Esophagus (tissue), 2 donors: ENCODE results near the gene APEX1. TPM values are rescaled to one million over a fixed set of nuclear protein-coding genes. Genes with fewer than 3 reads are reported as not detected.
A peak's percentile ranks its signal among the peaks of the same experiment; 100 is the strongest.

Experiments used
- H3K27ac ChIP-seq, 2 donors: one replicate each; pipeline ENCODE4 v1.5.1; 2013; ENCODE audit warnings: low read depth in 2 of 2, mild to moderate bottlenecking in 2 of 2, inconsistent platforms in 1 of 2, low read length in 1 of 2, moderate library complexity in 1 of 2
- H3K27me3 ChIP-seq, 2 donors: one replicate each; pipeline ENCODE4 v1.6.1; 2013; ENCODE audit warnings: low read length in 2 of 2, control low read depth in 1 of 2, mild to moderate bottlenecking in 1 of 2; ENCODE audit not compliant: insufficient read depth in 2 of 2, control insufficient read depth in 1 of 2
- H3K36me3 ChIP-seq, 2 donors: one replicate each; pipeline ENCODE4 v1.6.1; 2013; ENCODE audit warnings: low read length in 1 of 2; ENCODE audit not compliant: control insufficient read depth in 2 of 2, insufficient read depth in 2 of 2
- H3K4me1 ChIP-seq, 2 donors: one replicate each; pipeline ENCODE4 v1.6.1; 2013; ENCODE audit warnings: low read length in 1 of 2; ENCODE audit not compliant: control insufficient read depth in 2 of 2, insufficient read depth in 2 of 2
- H3K4me3 ChIP-seq, 2 donors: one replicate each; pipeline ENCODE4 v1.5.1; 2013; ENCODE audit warnings: low read length in 2 of 2, mild to moderate bottlenecking in 2 of 2, low read depth in 1 of 2, moderate library complexity in 1 of 2
- H3K9me3 ChIP-seq, 2 donors: one replicate each; pipeline ENCODE4 v1.6.1; 2013; ENCODE audit warnings: mild to moderate bottlenecking in 2 of 2, low read depth in 1 of 2, low read length in 1 of 2, moderate library complexity in 1 of 2; ENCODE audit not compliant: control insufficient read depth in 2 of 2, insufficient read depth in 1 of 2
- WGBS, 2 donors: extraction: QIAGEN DNeasy Blood & Tissue Kit; methylation state at CpG; one replicate each; pipeline ENCODE4 v1.1.7; 2013; 5-methylcytosine and 5-hydroxymethylcytosine counted together
- polyA plus RNA-seq, 2 donors: library from polyadenylated mRNA; stranded (reverse); fragments of 200-250 nt; gene quantifications; one replicate each; pipeline ENCODE4 v1.2.3, GENCODE V29; 2013
- donor health status: healthy with polysubstance abuse.
- donor health status: Bipolar disorder and iron deficiency.

Gene APEX1
- polyA plus RNA-seq, 2 donors: 70.6 to 115 TPM

- Histone ChIP-seq H3K27me3 (no peaks in the 10 kb centered on the region), H3K4me3 (no peak overlapping the region), H3K36me3 (no peaks in the 10 kb centered on the region), H3K9me3 (no peaks in the 10 kb centered on the region), H3K4me1 (peaks cover 0 to 6% of the 10 kb centered on the region in 2 donors), H3K27ac (no peak overlapping the region)
Measured at GRCh38 chr14:20487396-20487725, 32.3 kb downstream of the APEX1 start.

DNA sequence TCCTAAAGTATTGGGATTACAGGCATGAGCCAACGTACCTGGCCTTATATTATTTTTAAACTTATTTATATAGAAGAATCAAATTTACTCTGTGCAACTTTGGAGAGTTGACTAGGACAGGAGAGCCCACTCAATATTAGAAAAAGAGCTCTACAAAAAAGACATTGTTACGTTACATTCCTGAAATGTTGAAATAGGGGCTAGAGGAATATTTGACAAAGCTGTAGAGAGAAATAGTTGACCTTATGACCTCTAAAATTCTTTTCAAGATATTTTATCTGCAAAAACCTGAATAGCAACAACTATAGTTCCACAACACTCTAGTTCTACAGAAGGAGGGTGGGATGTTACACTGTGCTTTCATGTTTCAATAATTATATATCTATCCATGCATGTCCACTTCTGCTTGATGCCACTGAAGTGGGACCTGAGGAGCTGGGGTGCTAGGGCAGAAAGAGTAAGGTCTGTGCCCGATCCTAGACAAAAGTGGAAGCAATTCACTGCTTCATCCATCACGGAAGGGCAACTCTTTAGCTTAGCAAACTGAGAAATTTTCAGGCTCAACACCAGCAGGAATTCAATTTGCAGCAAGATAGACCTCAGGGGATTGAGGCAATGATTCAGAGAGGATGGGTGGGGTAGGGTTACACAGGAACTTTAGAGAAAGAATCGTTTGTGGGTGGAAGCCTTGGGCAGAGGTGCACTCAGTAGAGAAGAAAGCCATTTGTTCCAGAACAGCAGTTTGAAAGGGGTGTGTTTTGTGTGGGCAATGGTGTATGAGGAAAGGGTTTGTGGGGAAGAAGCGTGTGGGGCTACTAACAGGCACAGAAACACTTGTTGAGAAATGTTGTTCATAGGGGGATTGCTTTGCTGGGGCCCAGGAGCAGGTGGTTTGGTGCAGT lies 34.3 kb downstream of the APEX1 start:
- 47 to 54% methylated on average over 6 of the region's 6 CpGs for WGBS, 2 donors
- Histone ChIP-seq H3K27me3 (no peaks in the 10 kb centered on the region), H3K4me3 (no peak overlapping the region), H3K27ac (peak overlapping the region; percentile 52 to 79), H3K4me1 (peaks cover 0 to 6% of the 10 kb centered on the region in 2 donors), H3K9me3 (no peaks in the 10 kb centered on the region), H3K36me3 (no peaks in the 10 kb centered on the region)

DNA sequence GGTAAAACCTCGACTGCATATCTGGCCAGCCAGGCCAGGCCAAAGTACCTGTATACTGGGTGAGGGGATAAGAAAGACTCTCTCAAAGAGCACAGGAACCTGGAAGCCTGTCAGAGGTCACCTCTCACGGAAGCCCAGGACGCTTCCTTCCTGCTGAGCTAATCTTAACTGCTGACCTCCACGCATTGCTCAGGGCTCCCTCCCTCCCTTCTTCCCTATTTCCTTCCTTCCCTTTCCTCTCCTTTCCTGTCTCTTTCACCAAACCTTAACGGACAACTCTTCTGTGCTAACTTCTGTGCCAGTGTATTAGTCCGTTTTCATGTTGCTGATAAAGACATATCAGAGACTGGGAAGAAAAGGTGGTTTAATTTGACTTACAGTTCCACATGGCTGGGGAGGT lies 35.5 kb downstream of the APEX1 start:
- peaks cover 0 to 6% of the 10 kb centered on the region in 2 donors for H3K4me1 ChIP-seq
- H3K4me3 ChIP-seq: no peak overlapping the region
- no peaks in the 10 kb centered on the region for H3K27me3 ChIP-seq
- H3K9me3 ChIP-seq: no peaks in the 10 kb centered on the region
- peak overlapping the region in 1 of 2 donors; percentile 17 for H3K27ac ChIP-seq
- 57 to 61% methylated on average over 6 of the region's 6 CpGs for WGBS, 2 donors
- H3K36me3 ChIP-seq: no peaks in the 10 kb centered on the region

DNA sequence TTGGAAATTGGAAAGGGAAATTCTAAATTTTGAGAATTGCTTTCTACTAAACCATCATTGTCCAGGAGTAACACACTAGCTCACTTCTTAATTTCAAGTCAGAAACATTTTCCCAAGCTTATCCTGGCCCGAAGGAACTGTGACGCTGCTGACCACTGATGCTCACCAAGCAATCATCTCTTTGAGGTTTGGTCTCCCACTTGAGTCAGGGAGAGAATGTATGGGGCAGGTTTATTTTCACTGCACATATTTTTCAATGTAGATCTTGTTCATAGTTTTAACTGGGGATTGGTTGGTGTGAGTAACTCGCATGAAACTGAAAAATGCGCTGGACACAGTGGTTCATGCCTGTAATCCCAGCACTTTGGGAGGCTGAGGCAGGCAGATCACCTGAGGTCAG lies 37.5 kb downstream of the APEX1 start:
- Histone ChIP-seq H3K27ac (peak overlapping the region in 1 of 2 donors; percentile 55), H3K4me3 (no peak overlapping the region), H3K4me1 (peaks cover 0 to 6% of the 10 kb centered on the region in 2 donors), H3K27me3 (no peaks in the 10 kb centered on the region), H3K9me3 (no peaks in the 10 kb centered on the region), H3K36me3 (no peaks in the 10 kb centered on the region)
- WGBS, 2 donors: 95 to 96% methylated on average over 4 of the region's 4 CpGs

- peaks cover 0 to 6% of the 10 kb centered on the region in 2 donors for H3K4me1 ChIP-seq
Measured at GRCh38 chr14:20493634-20494033, 38.6 kb downstream of the APEX1 start.

DNA sequence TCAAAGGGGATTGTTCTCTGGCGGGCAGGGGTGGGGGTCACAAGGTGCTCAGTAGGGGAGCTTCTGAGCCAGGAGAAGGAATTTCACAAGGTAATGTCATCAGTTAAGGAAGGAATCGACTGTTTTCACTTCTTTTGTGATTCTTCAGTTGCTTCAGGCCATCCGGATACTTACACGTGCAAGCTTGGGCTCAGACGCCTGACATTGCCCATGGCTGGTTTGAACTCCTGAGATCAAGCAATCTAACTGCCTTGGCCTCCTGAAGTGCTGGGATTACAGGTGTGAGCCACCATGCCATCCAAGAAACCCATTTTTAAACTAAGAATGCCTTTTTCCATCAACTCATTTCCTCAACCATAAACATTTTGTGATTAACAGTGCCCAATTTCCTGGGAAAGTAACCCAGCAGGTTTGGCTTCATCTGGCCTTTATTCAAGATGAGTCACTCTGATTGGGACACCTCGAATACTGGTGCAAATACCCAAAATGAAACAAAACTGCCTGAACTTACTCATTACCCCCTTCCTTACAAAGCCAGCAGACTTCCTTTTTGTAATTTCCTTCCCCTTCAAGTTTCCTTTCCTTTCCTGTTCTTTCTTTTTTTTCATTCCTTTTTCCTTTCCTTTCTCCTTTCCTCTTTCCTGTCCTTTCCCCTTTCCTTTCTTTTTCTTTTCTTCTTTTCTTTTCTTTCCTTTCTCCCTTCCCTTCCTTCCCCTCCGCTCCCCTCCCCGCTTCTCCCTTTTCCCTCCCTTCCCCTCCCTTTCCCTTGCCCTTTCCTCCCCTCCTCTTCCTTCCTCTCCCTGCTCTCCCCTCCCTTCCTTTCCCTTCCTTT lies 40.1 kb downstream of the APEX1 start:
- Histone ChIP-seq H3K27ac (peak overlapping the region; percentile 74 to 86), H3K4me3 (no peak overlapping the region), H3K9me3 (no peaks in the 10 kb centered on the region), H3K4me1 (no peaks in the 10 kb centered on the region), H3K36me3 (no peaks in the 10 kb centered on the region), H3K27me3 (no peaks in the 10 kb centered on the region)
- 64 to 73% methylated on average over 8 of the region's 8 CpGs for WGBS, 2 donors

More at GRCh38 chr14:20493634-20494033, 38.6 kb downstream of the APEX1 start:
- H3K27me3 ChIP-seq: no peaks in the 10 kb centered on the region
- no peaks in the 10 kb centered on the region for H3K36me3 ChIP-seq
- no peak overlapping the region for H3K4me3 ChIP-seq
- H3K9me3 ChIP-seq: no peaks in the 10 kb centered on the region
- H3K27ac ChIP-seq: peak overlapping the region; percentile 87 to 90
- 41 to 53% methylated on average over 2 of the region's 2 CpGs for WGBS, 2 donors

DNA sequence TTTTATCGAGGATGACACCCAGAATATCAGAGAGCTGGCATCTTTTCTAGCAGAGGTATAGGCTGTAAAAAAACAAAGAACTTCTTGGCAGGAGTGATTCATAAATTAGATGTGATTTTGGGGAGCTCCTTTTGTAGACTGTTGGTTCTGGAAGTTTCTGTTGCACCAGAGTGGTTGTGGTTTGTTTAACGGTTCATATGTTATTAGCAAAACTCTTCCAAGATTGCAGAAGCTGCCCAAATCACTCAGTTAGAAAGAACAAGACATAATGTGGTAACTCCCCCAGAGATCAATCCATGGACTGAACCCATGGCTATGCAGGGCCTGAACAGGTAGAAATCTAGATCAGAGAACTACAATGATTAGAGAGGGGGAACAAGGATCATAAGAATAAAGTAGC lies 43.6 kb downstream of the APEX1 start:
- Histone ChIP-seq H3K36me3 (no peaks in the 10 kb centered on the region), H3K9me3 (no peaks in the 10 kb centered on the region), H3K27ac (no peak overlapping the region), H3K4me3 (no peak overlapping the region), H3K4me1 (no peaks in the 10 kb centered on the region), H3K27me3 (no peaks in the 10 kb centered on the region)
- 68 to 71% methylated on average over 2 of the region's 2 CpGs for WGBS, 2 donors

DNA sequence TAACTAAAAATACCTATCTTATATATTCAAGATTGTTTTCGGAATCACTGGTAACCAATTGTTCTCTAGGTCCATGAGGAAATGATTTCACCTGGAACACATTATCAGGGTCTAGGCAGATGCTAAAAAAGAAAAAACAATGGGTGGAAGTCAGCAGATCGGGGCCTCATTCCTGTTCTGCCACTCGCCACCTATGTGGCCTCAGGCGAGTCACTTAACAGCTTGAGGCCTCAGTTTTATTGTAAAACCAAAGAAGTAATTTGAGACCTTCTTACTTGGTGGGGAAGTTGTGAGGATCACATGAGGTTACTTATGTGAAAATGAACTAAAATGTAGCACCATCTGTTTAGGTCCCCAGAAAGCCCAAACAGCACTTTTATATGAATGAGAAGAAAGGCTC lies 44.1 kb downstream of the APEX1 start:
- H3K4me1 ChIP-seq: no peaks in the 10 kb centered on the region
- 60 to 64% methylated on average over 4 of the region's 4 CpGs for WGBS, 2 donors
- H3K36me3 ChIP-seq: no peaks in the 10 kb centered on the region
- no peak overlapping the region for H3K27ac ChIP-seq
- H3K27me3 ChIP-seq: no peaks in the 10 kb centered on the region
- no peak overlapping the region for H3K4me3 ChIP-seq
- H3K9me3 ChIP-seq: no peaks in the 10 kb centered on the region

GRCh38 chr14:20499881-20500280 lies 44.9 kb downstream of the APEX1 start:
- Histone ChIP-seq H3K36me3 (no peaks in the 10 kb centered on the region), H3K9me3 (no peaks in the 10 kb centered on the region), H3K27ac (no peak overlapping the region), H3K4me3 (no peak overlapping the region), H3K4me1 (no peaks in the 10 kb centered on the region), H3K27me3 (no peaks in the 10 kb centered on the region)
- 90 to 93% methylated on average over 5 of the region's 5 CpGs for WGBS, 2 donors
